GM12891 (cell line): ENCODE data around the gene MOB3C. TPM values are rescaled to one million over a fixed set of nuclear protein-coding genes. Genes with fewer than 3 reads are reported as not detected.
"Not testable (repeated sequence)": the region's sequence is repeated elsewhere in the genome, so short reads cannot be mapped to it uniquely, and the experiment has no call there.

Experiments
- DNase-seq: peaks from one replicate; pipeline ENCODE4 v3.0.0; 2011; ENCODE audit warnings: low spot score; ENCODE audit not compliant: insufficient read length
- FAIRE-seq: peaks from 2 replicates; lab custom pipeline; 2011; peaks lifted over from hg19 to GRCh38; lab: Jason Lieb, UNC
- PAX5 ChIP-seq: IDR thresholded peaks from 2 replicates; pipeline ENCODE4 v1.6.1; 2011; ENCODE audit warnings: low read length, moderate library complexity, mild to moderate bottlenecking; ENCODE audit not compliant: insufficient read depth, severe bottlenecking
- POLR2A ChIP-seq: IDR thresholded peaks from 2 replicates; pipeline ENCODE4 v1.6.1; 2011; ENCODE audit warnings: low read depth, low read length, control low read depth
- POLR2AphosphoS5 ChIP-seq: IDR thresholded peaks from 2 replicates; pipeline ENCODE4 v1.6.1; 2011; ENCODE audit warnings: low read depth, low read length, control low read depth
- POU2F2 ChIP-seq: IDR thresholded peaks from 2 replicates; pipeline ENCODE4 v1.6.1; 2011; ENCODE audit warnings: low read depth, mild to moderate bottlenecking, control low read depth, low read length, moderate library complexity
- SPI1 ChIP-seq: IDR thresholded peaks from 2 replicates; pipeline ENCODE4 v1.6.1; 2011; ENCODE audit warnings: low read depth, low read length, control low read depth
- TAF1 ChIP-seq: IDR thresholded peaks from 2 replicates; pipeline ENCODE4 v1.6.1; 2011; ENCODE audit warnings: low read depth, low read length, control low read depth
- polyA plus RNA-seq: library from polyadenylated mRNA; unstranded; fragments of >200 nt; gene quantifications from one replicate; pipeline ENCODE4 v1.2.1, GENCODE V29; 2012; ENCODE audit warnings: low read depth, missing spikeins, inconsistent platforms; ENCODE audit not compliant: missing spikeins

MOB3C gene
- polyA plus RNA-seq: 7.2 TPM

- DNase-seq (peak; percentile 60), FAIRE-seq (peak; percentile 82)
- 0 out of 2 replicates have a peak, but pooled peaks have one; percentile 36 for TF ChIP-seq POLR2A
- peak; percentile 57; the same call in 1 of the 2 replicates for TF ChIP-seq TAF1
- TF ChIP-seq POU2F2: no peak
- no peak for TF ChIP-seq SPI1
- 0 out of 2 replicates have a peak, but pooled peaks have one; percentile 56 for TF ChIP-seq POLR2AphosphoS5
These were observed at the start of gene MOB3C for GRCh38 chr1:46616277-46617107. Gene MOB3C (minus strand): TSS chr1:46616811. CDS start chr1:46613321, 3,490 bp downstream.

GRCh38 chr1:46665983-46666382, 49.4 kb upstream of the MOB3C start:
- TF ChIP-seq POU2F2 (no peak), SPI1 (no peak), PAX5 (no peak), POLR2A (no peak)
- no peak for DNase-seq
- no peak for FAIRE-seq

- DNase-seq, FAIRE-seq: not testable (repeated sequence)
These were observed 46.3 kb upstream of the MOB3C start for GRCh38 chr1:46662919-46663318.

GRCh38 chr1:46660116-46660515, 43.5 kb upstream of the MOB3C start:
- FAIRE-seq (peak; percentile 70), DNase-seq (peak; percentile 17)

GRCh38 chr1:46659307-46659870, 42.8 kb upstream of the MOB3C start:
- TF ChIP-seq POLR2AphosphoS5: no peak
- TF ChIP-seq TAF1: no peak
- TF ChIP-seq PAX5: no peak
- TF ChIP-seq POLR2A: no peak
- no peak for TF ChIP-seq POU2F2
- FAIRE-seq: peak; percentile 56
- DNase-seq: no peak

GRCh38 chr1:46657775-46658174, 41.2 kb upstream of the MOB3C start:
- FAIRE-seq: no peak
- DNase-seq: no peak
- TF ChIP-seq SPI1: no peak
- TF ChIP-seq TAF1: no peak
- TF ChIP-seq POLR2AphosphoS5: no peak
- TF ChIP-seq POLR2A: no peak
- no peak for TF ChIP-seq PAX5
- no peak for TF ChIP-seq POU2F2

- FAIRE-seq: peak; percentile 9
- TF ChIP-seq SPI1 (no peak), POLR2AphosphoS5 (no peak), PAX5 (no peak)
- DNase-seq: no peak
These were observed 40.0 kb upstream of the MOB3C start for GRCh38 chr1:46656643-46657042.

- no peak for TF ChIP-seq POLR2A
- TF ChIP-seq TAF1: no peak
- no peak for TF ChIP-seq POLR2AphosphoS5
- TF ChIP-seq PAX5: no peak
- no peak for TF ChIP-seq SPI1
- no peak for TF ChIP-seq POU2F2
- no peak for DNase-seq
- no peak for FAIRE-seq
These were observed 39.2 kb upstream of the MOB3C start for GRCh38 chr1:46655848-46656247.

GRCh38 chr1:46654698-46655097, 38.1 kb upstream of the MOB3C start:
- DNase-seq, FAIRE-seq: not testable (repeated sequence)

- TF ChIP-seq POLR2A (no peak), POLR2AphosphoS5 (no peak), SPI1 (no peak), PAX5 (no peak), TAF1 (no peak), POU2F2 (no peak)
- DNase-seq (no peak), FAIRE-seq (no peak)
These were observed 37.4 kb upstream of the MOB3C start for GRCh38 chr1:46654012-46654411.

GRCh38 chr1:46653405-46653958, 36.9 kb upstream of the MOB3C start:
- DNase-seq (no peak), FAIRE-seq (no peak)
- TF ChIP-seq POU2F2: no peak
- TF ChIP-seq TAF1: no peak
- TF ChIP-seq POLR2AphosphoS5: no peak
- TF ChIP-seq POLR2A: no peak
- TF ChIP-seq SPI1: no peak
- no peak for TF ChIP-seq PAX5
